CD4-positive, alpha-beta T cell (primary cell): ENCODE results near the gene NOS1. TPM values are rescaled to one million over a fixed set of nuclear protein-coding genes. Genes with fewer than 3 reads are reported as not detected.

ENCODE experiments used
- ATAC-seq: fragments of 200-7000 bp; cut with Tn5 transposase; one replicate; pipeline ENCODE4 v1.10.0; 2022; ENCODE audit warnings: mild to moderate bottlenecking; ENCODE audit not compliant: poor library complexity
- CTCF ChIA-PET: fragments of 350-600 bp; sonication (Branson Sonifier 250); formaldehyde crosslinking; loops from one replicate; lab custom pipeline; 2021; ENCODE audit warnings: antibody characterized with exemption, inconsistent platforms; lab: Charles Lee
- POLR2A ChIA-PET: fragments of 350-600 bp; sonication (Branson Sonifier 250); formaldehyde crosslinking; loops from one replicate; lab custom pipeline; 2021; ENCODE audit warnings: antibody characterized with exemption, inconsistent platforms; lab: Charles Lee
- DNase-seq, 14 experiments: peaks; one replicate each; pipeline ENCODE4 v3.0.0-alpha.2; 2013 to 2020; ENCODE audit warnings: mixed read lengths in 2 of 14
- H3K27ac ChIP-seq, 2 donors: one replicate each; pipeline versions ENCODE4 v1.5.1 to v1.7.0; 2013; ENCODE audit warnings: low read length in 2 of 2, low read depth in 1 of 2, mild to moderate bottlenecking in 1 of 2
- H3K27me3 ChIP-seq, 2 experiments: 1 replicate in 1 of 2; 2 replicates in 1 of 2; pipeline versions ENCODE4 v1.6.1 to v1.7.0; 2013; ENCODE audit warnings: low read length in 2 of 2, control low read depth in 1 of 2, mild to moderate bottlenecking in 1 of 2, moderate library complexity in 1 of 2; ENCODE audit not compliant: insufficient read depth in 2 of 2, control insufficient read depth in 1 of 2
- H3K36me3 ChIP-seq: one replicate; pipeline ENCODE4 v1.6.1; 2013; ENCODE audit warnings: low read length, control low read depth; ENCODE audit not compliant: insufficient read depth
- H3K4me1 ChIP-seq: one replicate; pipeline ENCODE4 v1.6.1; 2013; ENCODE audit warnings: low read length, control low read depth; ENCODE audit not compliant: insufficient read depth
- H3K4me3 ChIP-seq: one replicate; pipeline ENCODE4 v1.5.1; 2013; ENCODE audit warnings: mild to moderate bottlenecking, low read length, moderate library complexity
- H3K9me3 ChIP-seq, 2 experiments: 1 replicate in 1 of 2; 2 replicates in 1 of 2; pipeline versions ENCODE4 v1.6.1 to v1.7.0; 2013; ENCODE audit warnings: low read length in 2 of 2, mild to moderate bottlenecking in 2 of 2, control low read depth in 1 of 2, moderate library complexity in 1 of 2; ENCODE audit not compliant: control insufficient read depth in 1 of 2, insufficient read depth in 1 of 2
- H3K27ac Mint-ChIP-seq: one replicate; pipeline ENCODE4 v1.8.0; 2020; ENCODE audit warnings: mixed read lengths
- H3K27me3 Mint-ChIP-seq: one replicate; pipeline ENCODE4 v1.8.0; 2021; ENCODE audit warnings: mixed read lengths
- H3K36me3 Mint-ChIP-seq: one replicate; pipeline ENCODE4 v1.8.0; 2021; ENCODE audit warnings: low read depth, mixed read lengths
- H3K4me1 Mint-ChIP-seq: one replicate; pipeline ENCODE4 v1.8.0; 2021; ENCODE audit warnings: low read depth, mixed read lengths
- H3K4me3 Mint-ChIP-seq: one replicate; pipeline ENCODE4 v1.8.0; 2020; ENCODE audit warnings: mild to moderate bottlenecking, mixed read lengths
- H3K9me3 Mint-ChIP-seq: one replicate; pipeline ENCODE4 v1.8.0; 2020; ENCODE audit warnings: mixed read lengths
- CTCF ChIP-seq: fragments of 200-600 bp; IDR thresholded peaks from one replicate; pipeline ENCODE4 v1.8.0; 2022; ENCODE audit warnings: antibody characterized with exemption, mild to moderate bottlenecking
- intact Hi-C, 2 experiments: fragments of 100-400 bp; cut with DNase I in 1 of 2; cut with micrococcal nuclease in 1 of 2; formaldehyde crosslinking; loops; one replicate each; pipeline versions ENCODE4 v1.15.1 to v1.9.0; 2023 to 2025; cut with DNase I, micrococcal nuclease
- total RNA-seq, 174 experiments: library from RNA in 2 of 174; stranded (reverse) in 2 of 174; gene quantifications; one replicate each; pipeline ENCODE4 v1.2.3 and lab custom pipeline; 2021 to 2026

The NOS1 gene
- total RNA-seq, 2 experiments from 2014 or later: not detected

GRCh38 chr12:117235261-117235660, 126.2 kb downstream of the NOS1 start:
- H3K9me3 ChIP-seq: no peaks in the 10 kb centered on the region
- DNase-seq: no peak
- POLR2A ChIA-PET: no interaction called here
- no peak overlapping the region for H3K27ac ChIP-seq
- CTCF ChIA-PET: no interaction called here
- H3K36me3 ChIP-seq: no peaks in the 10 kb centered on the region
- Mint-ChIP-seq H3K27me3 (peaks cover 36% of the 10 kb centered on the region), H3K9me3 (no peaks in the 10 kb centered on the region), H3K4me1 (no peaks in the 10 kb centered on the region), H3K27ac (no peak overlapping the region), H3K4me3 (no peak overlapping the region), H3K36me3 (no peaks in the 10 kb centered on the region)
- H3K4me1 ChIP-seq: peaks cover 5% of the 10 kb centered on the region
- no peak for TF ChIP-seq CTCF
- ATAC-seq: no peak
- H3K4me3 ChIP-seq: no peak overlapping the region
- intact Hi-C loops: no loop called here
- H3K27me3 ChIP-seq: peaks cover 5 to 24% of the 10 kb centered on the region in 2 experiments

- Histone ChIP-seq H3K27ac (no peak overlapping the region), H3K27me3 (peaks cover 5 to 24% of the 10 kb centered on the region in 2 experiments), H3K9me3 (no peaks in the 10 kb centered on the region), H3K4me3 (no peak overlapping the region), H3K4me1 (peaks cover 5% of the 10 kb centered on the region), H3K36me3 (no peaks in the 10 kb centered on the region)
- TF ChIP-seq CTCF: no peak
- DNase-seq: no peak
- Mint-ChIP-seq H3K4me1 (no peaks in the 10 kb centered on the region), H3K9me3 (no peaks in the 10 kb centered on the region), H3K27ac (no peak overlapping the region), H3K36me3 (no peaks in the 10 kb centered on the region), H3K27me3 (peaks cover 36% of the 10 kb centered on the region), H3K4me3 (no peak overlapping the region)
- intact Hi-C loops: no loop called here
- no peak for ATAC-seq
- ChIA-PET POLR2A (no interaction called here), CTCF (no interaction called here)
These were observed 127.0 kb downstream of the NOS1 start for GRCh38 chr12:117234441-117234840.

- no peaks in the 10 kb centered on the region for H3K36me3 Mint-ChIP-seq
- DNase-seq (no peak), ATAC-seq (no peak)
- POLR2A ChIA-PET: no interaction called here
- no peaks in the 10 kb centered on the region for H3K9me3 ChIP-seq
- no peaks in the 10 kb centered on the region for H3K36me3 ChIP-seq
- no peak for TF ChIP-seq CTCF
- CTCF ChIA-PET: no interaction called here
- no peak overlapping the region for H3K4me3 ChIP-seq
- H3K27ac ChIP-seq: no peak overlapping the region
- peaks cover 46% of the 10 kb centered on the region for H3K27me3 Mint-ChIP-seq
- intact Hi-C loops: no loop called here
- H3K4me1 ChIP-seq: peaks cover 5% of the 10 kb centered on the region
- peaks cover 5 to 22% of the 10 kb centered on the region in 2 experiments for H3K27me3 ChIP-seq
- H3K4me3 Mint-ChIP-seq: no peak overlapping the region
- H3K9me3 Mint-ChIP-seq: no peaks in the 10 kb centered on the region
- H3K4me1 Mint-ChIP-seq: no peaks in the 10 kb centered on the region
- H3K27ac Mint-ChIP-seq: no peak overlapping the region
These were observed 129.7 kb downstream of the NOS1 start for GRCh38 chr12:117231750-117232149.
